SK-N-MC (cell line): Measurements from ENCODE around the gene RPL26.

Experiments
- EZH2 ChIP-seq: fragments of 200-600 bp; sonication (generic); IDR thresholded peaks from one replicate; pipeline ENCODE4 v1.6.1; 2017; ENCODE audit warnings: antibody characterized with exemption
- FOXP2 ChIP-seq: optimal IDR thresholded peaks from 2 replicates; pipeline ENCODE3; 2011; ENCODE audit warnings: mild to moderate bottlenecking, moderate library complexity; ENCODE audit not compliant: insufficient read depth; ENCODE audit errors: extremely low read length, control extremely low read depth
- POLR2AphosphoS5 ChIP-seq: IDR thresholded peaks from 2 replicates; pipeline ENCODE4 v1.6.1; 2012; ENCODE audit warnings: mild to moderate bottlenecking, low read depth, low read length, borderline replicate concordance

- TF ChIP-seq POLR2AphosphoS5: no peak
- TF ChIP-seq EZH2: no peak
- no peak for TF ChIP-seq FOXP2
These were observed 27.2 kb upstream of the RPL26 start for GRCh38 chr17:8409966-8410882.
